Endothelial cell of umbilical vein (primary cell): ENCODE results near the gene REPS1. TPM values are rescaled to one million over a fixed set of nuclear protein-coding genes. Genes with fewer than 3 reads are reported as not detected.

ENCODE experiments used
- BruUV-seq: library from RNA; stranded (reverse); fragments of 400-500 nt; replicated peaks from 2 replicates; lab custom pipeline; 2021; lab: Mats Ljungman, UMichigan
- CTCF ChIA-PET: fragments of 300-600, 350-600 bp; sonication (Branson Sonifier 250); formaldehyde crosslinking; loops from one replicate; lab custom pipeline; 2021; ENCODE audit warnings: antibody characterized with exemption, inconsistent platforms; lab: Charles Lee
- POLR2A ChIA-PET: fragments of 300-600, 350-600 bp; sonication (Branson Sonifier 250); formaldehyde crosslinking; loops from one replicate; lab custom pipeline; 2021; ENCODE audit warnings: antibody characterized with exemption, inconsistent platforms; lab: Charles Lee
- DNase-seq: peaks from one replicate; pipeline ENCODE4 v3.0.0-alpha.2; 2011; ENCODE audit warnings: low read depth, low spot score
- FAIRE-seq: peaks from 2 replicates; lab custom pipeline; 2011; peaks lifted over from hg19 to GRCh38; lab: Jason Lieb, UNC
- H2AFZ ChIP-seq: 2 replicates; pipeline ENCODE4 v1.6.0; 2012; ENCODE audit warnings: low read depth, low read length, control low read depth, inconsistent platforms
- H3K27ac ChIP-seq: 2 replicates; pipeline ENCODE4 v1.5.1; 2011; ENCODE audit warnings: low read depth, mild to moderate bottlenecking, control low read depth, low read length, moderate library complexity; ENCODE audit not compliant: insufficient read depth
- H3K27me3 ChIP-seq, 2 experiments: 2 replicates each; pipeline versions ENCODE4 v1.6.0 to v1.6.1; 2011; ENCODE audit warnings: low read length in 2 of 2, mixed read lengths in 1 of 2; ENCODE audit not compliant: control insufficient read depth in 2 of 2, insufficient read depth in 2 of 2
- H3K36me3 ChIP-seq, 2 experiments: 2 replicates in 1 of 2; 3 replicates in 1 of 2; pipeline ENCODE4 v1.5.1; 2011; ENCODE audit warnings: low read length in 2 of 2, mild to moderate bottlenecking in 1 of 2, moderate library complexity in 1 of 2; ENCODE audit not compliant: control insufficient read depth in 2 of 2, insufficient read depth in 2 of 2; ENCODE audit errors: extremely low read depth in 1 of 2
- H3K4me1 ChIP-seq: 3 replicates; pipeline ENCODE4 v1.5.1; 2011; ENCODE audit warnings: mild to moderate bottlenecking, low read length; ENCODE audit not compliant: control insufficient read depth, insufficient read depth; ENCODE audit errors: extremely low read depth
- H3K4me2 ChIP-seq: 2 replicates; pipeline ENCODE4 v1.6.1; 2011; ENCODE audit warnings: low read length, control low read depth, mixed read lengths; ENCODE audit not compliant: insufficient read depth
- H3K4me3 ChIP-seq, 3 experiments: fragments of 200-600 bp in 1 of 3; sonication (generic), shearing (Covaris generic) in 1 of 3; replicated peaks in 1 of 3; 2 replicates each; pipeline ENCODE4 v1.5.1; 2011 to 2016; ENCODE audit warnings: control low read depth in 3 of 3, low read length in 3 of 3, mild to moderate bottlenecking in 2 of 3, inconsistent platforms in 1 of 3, low read depth in 1 of 3, moderate library complexity in 1 of 3; ENCODE audit not compliant: insufficient read depth in 1 of 3
- H3K79me2 ChIP-seq: 2 replicates; pipeline ENCODE4 v1.6.0; 2012; ENCODE audit warnings: low read length, inconsistent platforms; ENCODE audit not compliant: control insufficient read depth, insufficient read depth
- H3K9ac ChIP-seq: replicated peaks from 2 replicates; pipeline ENCODE3; 2011; ENCODE audit warnings: low read length, control low read depth; ENCODE audit not compliant: insufficient read depth; ENCODE audit errors: extremely low read depth
- H3K9me1 ChIP-seq: replicated peaks from 3 replicates; pipeline ENCODE4 v1.6.0; 2011; ENCODE audit warnings: mild to moderate bottlenecking, low read length; ENCODE audit not compliant: control insufficient read depth, insufficient read depth; ENCODE audit errors: extremely low read depth
- H3K9me3 ChIP-seq: replicated peaks from 2 replicates; pipeline ENCODE4 v1.5.1; 2012; ENCODE audit warnings: low read length, inconsistent platforms; ENCODE audit not compliant: control insufficient read depth, insufficient read depth
- H4K20me1 ChIP-seq: replicated peaks from 2 replicates; pipeline ENCODE3; 2011; ENCODE audit warnings: mild to moderate bottlenecking, low read length; ENCODE audit not compliant: control insufficient read depth, insufficient read depth; ENCODE audit errors: extremely low read depth
- CTCF ChIP-seq, 2 donors: IDR thresholded peaks; 1 replicate in 1 of 2; 2 replicates in 1 of 2; pipeline ENCODE4 v1.5.1; 2011; ENCODE audit warnings: low read length in 2 of 2, mild to moderate bottlenecking in 2 of 2, moderate library complexity in 2 of 2, control low read depth in 1 of 2, inconsistent platforms in 1 of 2, low read depth in 1 of 2; ENCODE audit not compliant: insufficient read depth in 1 of 2; ENCODE audit errors: extremely low read depth in 1 of 2
- EZH2 ChIP-seq: IDR thresholded peaks from 2 replicates; pipeline ENCODE4 v1.6.1; 2012; ENCODE audit warnings: borderline replicate concordance, low read depth, mild to moderate bottlenecking, moderate library complexity, low read length, inconsistent platforms; ENCODE audit not compliant: severe bottlenecking
- FOS ChIP-seq: IDR thresholded peaks from 2 replicates; pipeline ENCODE4 v1.6.1; 2011; ENCODE audit warnings: mild to moderate bottlenecking, low read length, moderate library complexity, borderline replicate concordance; ENCODE audit not compliant: insufficient read depth
- GATA2 ChIP-seq: IDR thresholded peaks from 2 replicates; pipeline ENCODE4 v1.7.0; 2011; ENCODE audit warnings: low read depth, mild to moderate bottlenecking, moderate library complexity, mixed read lengths, low read length; ENCODE audit not compliant: insufficient read length, insufficient read depth
- JUN ChIP-seq: IDR thresholded peaks from 2 replicates; pipeline ENCODE4 v1.6.1; 2011; ENCODE audit warnings: borderline replicate concordance, low read depth; ENCODE audit not compliant: insufficient read length, insufficient read depth
- MAX ChIP-seq: IDR thresholded peaks from 2 replicates; pipeline ENCODE4 v1.6.1; 2011; ENCODE audit not compliant: insufficient read depth, insufficient read length
- MYC ChIP-seq: IDR thresholded peaks from one replicate; pipeline ENCODE4 v1.6.1; 2011; ENCODE audit warnings: mild to moderate bottlenecking, low read depth, low read length
- POLR2A ChIP-seq: IDR thresholded peaks from 2 replicates; pipeline ENCODE4 v1.6.1; 2012; ENCODE audit warnings: low read depth, mild to moderate bottlenecking, control low read depth, low read length
- POLR2AphosphoS5 ChIP-seq: IDR thresholded peaks from 2 replicates; pipeline ENCODE4 v1.6.1; 2012; ENCODE audit warnings: low read depth, mild to moderate bottlenecking, control low read depth, low read length, moderate library complexity; ENCODE audit not compliant: insufficient read depth
- dilution Hi-C: fragments of 300-500 bp; cut with MboI; formaldehyde crosslinking; loops from one replicate; pipeline ENCODE4 v1.15.0; 2019; ENCODE audit warnings: low sequenced_read_pairs; ENCODE audit not compliant: extremely low pct_ligation_motif_present
- intact Hi-C: fragments of 100-400 bp; cut with micrococcal nuclease; formaldehyde crosslinking; loops from one replicate; pipeline ENCODE4 v1.10.0; 2022
- polyA plus RNA-seq, 4 experiments: library from polyadenylated mRNA; depleted of rRNA in 3 of 4; stranded (reverse) in 3 of 4; unstranded in 1 of 4; fragments of >200 nt; gene quantifications; 2 replicates each; pipeline versions ENCODE4 v1.2.1 to v1.2.3, GENCODE V29; 2011 to 2012; ENCODE audit warnings: missing spikeins in 1 of 4
- total RNA-seq: library from RNA; stranded (reverse); gene quantifications from 2 replicates; pipeline ENCODE4 v1.2.3, GENCODE V29; 2021

REPS1 gene
- total and polyA plus RNA-seq, 2 donors (not counting 3 experiments of a cell fraction or from before 2014, with no cell fraction given): 20.6 to 35.0 TPM

GRCh38 chr6:138925806-138926205 lies 62.2 kb downstream of the REPS1 start:
- H3K27me3 ChIP-seq: no peaks in the 10 kb centered on the region
- dilution Hi-C loops (no loop called here), intact Hi-C loops (loop anchor here (10.0 kb wide), 1 partner anchor 439 kb away; no protein-coding TSS in a partner anchor)
- no peak overlapping the region for H3K27ac ChIP-seq
- H3K4me3 ChIP-seq: no peak overlapping the region
- no peaks in the 10 kb centered on the region for H3K9me3 ChIP-seq
- POLR2A ChIA-PET: no interaction called here
- DNase-seq (no peak), FAIRE-seq (no peak)
- H2AFZ ChIP-seq: no peak overlapping the region
- TF ChIP-seq MAX: no peak
- TF ChIP-seq CTCF (IDR thresholded peaks at IDR 0.05; ENCODE audit: extremely low read depth in 1 of 2, insufficient read depth in 1 of 2, low read depth in 1 of 2, low read length in 2 of 2): no peak
- no peak for TF ChIP-seq POLR2AphosphoS5
- TF ChIP-seq MYC: no peak
- TF ChIP-seq POLR2A: no peak
- TF ChIP-seq JUN: no peak
- no peak for TF ChIP-seq GATA2
- no peak for TF ChIP-seq FOS
- no peak for TF ChIP-seq EZH2
- H3K9me1 ChIP-seq: no peaks in the 10 kb centered on the region
- no peaks in the 10 kb centered on the region for H3K36me3 ChIP-seq
- BruUV-seq: no TSS peak
- no peaks in the 10 kb centered on the region for H4K20me1 ChIP-seq
- H3K79me2 ChIP-seq: no peaks in the 10 kb centered on the region
- CTCF ChIA-PET: no interaction called here
- H3K4me1 ChIP-seq: peaks cover 4% of the 10 kb centered on the region
- no peak overlapping the region for H3K9ac ChIP-seq
- H3K4me2 ChIP-seq: no peak overlapping the region
